HG03039 (cell line): ENCODE data around the gene ADGRL3.

Experiments
- ATAC-seq: cut with Tn5 transposase; IDR thresholded peaks from one replicate; pipeline ENCODE4 v1.9.1; 2021; ENCODE audit warnings: mild to moderate bottlenecking, moderate library complexity; ENCODE audit not compliant: unreplicated experiment

Gene ADGRL3

DNA sequence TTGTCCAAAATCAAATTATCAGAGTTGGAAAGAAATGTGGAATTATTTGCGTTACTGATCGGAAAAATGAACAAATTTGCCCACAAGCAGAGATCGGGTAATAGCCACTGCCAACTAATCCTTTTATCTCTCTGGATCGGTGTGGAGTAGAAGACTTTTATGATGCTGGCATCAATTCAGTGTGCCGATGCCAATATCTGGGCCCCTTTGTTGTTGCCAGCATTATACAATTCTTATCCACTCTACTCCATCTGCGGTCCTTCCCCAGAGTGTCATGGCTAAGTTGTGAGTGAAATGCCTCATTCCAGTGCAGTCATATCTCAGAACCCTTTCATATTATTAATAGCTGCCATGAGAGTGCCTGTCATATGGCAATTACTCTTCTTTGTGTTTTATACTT lies 660.2 kb downstream of the ADGRL3 start:
- ATAC-seq, result no peak

DNA sequence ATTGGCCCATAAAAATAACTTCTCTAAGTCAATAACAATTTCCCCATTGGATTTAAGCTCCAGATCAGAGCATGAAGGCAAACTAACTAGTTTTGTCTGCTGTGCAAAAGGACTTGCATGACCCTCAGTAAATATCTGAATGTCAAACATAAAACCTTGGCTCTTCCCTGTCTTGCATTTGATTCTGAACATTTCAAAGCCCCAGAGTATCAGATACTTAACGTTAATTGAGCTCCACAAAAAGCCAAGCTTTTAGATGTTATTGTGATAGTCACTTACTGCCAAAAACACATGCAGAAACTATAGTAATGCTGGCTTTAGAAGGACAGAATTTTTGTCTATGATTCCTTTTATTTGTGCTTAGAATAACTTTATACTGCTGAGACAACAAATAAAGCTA lies 664.2 kb downstream of the ADGRL3 start:
- no peak for ATAC-seq

DNA sequence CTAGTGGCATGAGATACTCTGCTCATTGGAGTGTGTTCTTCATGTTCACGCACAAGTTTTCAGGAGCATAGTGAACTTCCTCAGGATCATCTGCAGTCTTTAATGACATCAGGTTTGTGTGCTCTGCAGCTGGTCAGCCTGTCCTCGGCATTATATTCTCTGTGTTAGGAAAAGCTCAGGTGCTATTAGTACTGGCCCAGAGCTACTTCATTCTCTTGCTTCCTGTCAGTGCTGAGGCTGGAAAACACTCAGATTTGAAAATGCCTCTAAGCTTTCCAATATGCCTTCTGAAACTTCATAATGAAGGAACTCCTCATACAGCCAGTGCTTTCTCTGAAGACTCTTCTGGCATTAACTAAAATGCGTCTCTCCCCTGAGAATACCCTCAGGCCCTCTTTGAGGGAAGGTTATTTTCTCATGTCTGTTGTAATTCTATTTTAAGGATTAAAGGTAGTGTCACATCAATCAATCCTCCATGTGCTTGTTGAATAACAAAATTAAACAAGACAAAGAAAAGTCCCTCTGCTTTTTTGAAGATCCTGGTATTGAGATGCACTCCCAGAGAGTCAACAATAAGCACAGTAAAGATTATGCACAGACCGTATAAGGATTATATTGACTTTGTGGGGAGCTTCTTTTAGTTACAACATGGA lies 666.4 kb downstream of the ADGRL3 start:
- no peak for ATAC-seq

DNA sequence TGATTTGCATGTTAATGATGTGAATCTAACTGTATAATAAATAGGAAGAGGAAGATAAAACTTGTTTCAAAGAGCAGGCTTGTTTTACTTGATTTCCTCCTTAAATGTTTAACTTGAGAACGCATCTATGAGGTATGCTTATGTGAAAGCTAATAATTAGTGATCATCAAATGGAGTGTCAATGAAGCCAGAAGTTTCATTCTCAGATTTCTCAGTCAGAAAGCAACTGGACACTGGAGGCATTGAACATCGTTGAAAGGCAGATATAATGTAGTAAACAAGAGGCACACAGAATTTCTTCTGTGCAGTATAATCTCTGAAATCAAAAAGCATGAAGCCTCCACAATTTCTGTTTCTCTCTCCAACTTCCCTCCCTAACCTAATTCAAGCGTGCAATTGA lies 672.9 kb downstream of the ADGRL3 start:
- ATAC-seq, result no peak

DNA sequence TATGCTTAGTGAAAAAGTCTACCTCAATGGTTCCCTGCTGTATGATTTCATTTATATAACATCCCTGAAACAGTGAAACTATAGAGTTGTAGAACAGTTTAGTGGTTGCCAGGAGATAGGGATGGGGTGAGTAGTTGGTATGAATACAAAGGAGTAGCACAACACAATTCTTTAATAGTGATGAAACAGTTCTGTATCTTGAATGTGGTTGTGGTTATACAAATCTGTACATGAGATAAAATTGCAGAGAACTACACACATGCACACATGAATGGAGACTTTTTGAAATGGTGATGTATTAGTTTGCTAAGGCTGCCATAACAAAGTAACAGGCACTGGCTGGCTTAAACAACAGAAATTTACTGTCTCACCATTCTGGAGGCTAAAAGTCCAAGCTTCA lies 677.1 kb downstream of the ADGRL3 start:
- no peak for ATAC-seq

DNA sequence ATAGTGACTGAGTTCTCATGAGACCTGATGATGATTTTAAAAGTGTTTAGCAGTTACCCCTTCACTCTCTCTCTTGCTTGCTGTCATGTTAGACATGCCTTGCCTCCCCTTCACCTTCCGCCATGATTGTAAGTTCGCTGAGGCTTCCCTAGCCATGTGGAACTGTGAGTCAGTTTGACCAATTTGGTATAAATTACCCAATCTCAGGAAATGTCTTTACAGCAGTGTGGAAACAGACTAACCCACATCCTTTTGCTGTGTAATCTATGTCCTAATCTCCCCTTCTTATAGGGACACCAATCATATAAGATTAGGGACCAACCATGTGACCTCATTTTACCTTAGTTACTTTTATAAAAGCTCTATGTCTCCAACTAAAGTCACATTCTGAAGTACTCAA lies 677.8 kb downstream of the ADGRL3 start:
- no peak for ATAC-seq

DNA sequence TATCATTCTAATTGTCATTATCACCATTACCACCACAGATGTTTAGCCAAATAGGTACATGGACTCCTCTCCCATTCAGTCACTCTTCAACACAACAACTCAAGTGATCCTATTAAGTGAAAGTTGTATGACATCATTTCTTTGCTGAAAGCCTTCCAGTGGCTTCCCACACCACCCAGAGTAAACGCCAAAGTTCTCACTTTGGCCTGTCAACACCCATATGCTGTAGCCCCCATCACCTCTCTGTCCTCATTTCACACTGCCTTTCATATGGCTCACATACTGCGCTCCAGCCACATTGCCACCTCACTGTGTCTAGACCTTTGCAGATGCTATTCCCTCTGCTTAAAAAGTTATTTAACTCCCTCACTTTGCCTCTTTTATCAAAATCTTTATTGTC lies 682.3 kb downstream of the ADGRL3 start:
- ATAC-seq, result no peak

DNA sequence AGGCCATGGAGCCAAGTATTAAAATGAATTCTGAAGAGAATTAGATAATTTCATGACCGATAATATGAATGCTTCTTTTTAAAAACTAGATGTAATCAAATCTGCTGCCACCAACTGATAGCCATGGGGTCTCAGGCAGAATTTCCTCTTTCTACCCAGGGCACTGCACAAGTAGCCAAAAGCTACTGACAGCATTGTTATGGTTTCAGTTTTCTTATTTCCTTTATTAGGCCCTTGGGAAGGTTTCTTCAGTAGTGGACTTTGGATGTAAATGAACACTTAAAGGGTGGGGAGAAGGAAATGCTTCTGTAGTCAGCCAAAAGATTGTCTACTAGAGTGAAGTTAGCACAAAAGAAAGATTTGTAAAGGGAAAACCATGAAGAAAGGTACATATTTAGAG lies 686.0 kb downstream of the ADGRL3 start:
- ATAC-seq, result no peak

DNA sequence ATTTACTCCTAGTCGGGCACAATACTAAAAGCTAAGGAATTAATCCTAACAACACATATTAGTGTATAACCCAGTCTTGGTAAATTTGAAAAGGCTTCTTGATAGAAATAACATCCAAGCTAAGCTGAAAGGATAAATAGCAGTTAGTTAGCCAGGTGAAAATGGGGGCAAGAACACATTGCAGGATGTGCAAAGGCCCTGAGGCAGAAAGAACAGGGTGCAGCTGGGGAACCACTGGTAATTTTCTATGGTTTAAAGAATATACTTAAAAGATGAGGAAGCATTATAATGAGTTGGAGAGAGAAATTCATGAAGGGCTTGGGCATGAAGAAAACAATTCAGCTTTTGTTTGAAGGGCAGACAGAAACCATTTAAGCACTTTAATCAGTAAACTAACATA lies 689.0 kb downstream of the ADGRL3 start:
- ATAC-seq, result no peak

DNA sequence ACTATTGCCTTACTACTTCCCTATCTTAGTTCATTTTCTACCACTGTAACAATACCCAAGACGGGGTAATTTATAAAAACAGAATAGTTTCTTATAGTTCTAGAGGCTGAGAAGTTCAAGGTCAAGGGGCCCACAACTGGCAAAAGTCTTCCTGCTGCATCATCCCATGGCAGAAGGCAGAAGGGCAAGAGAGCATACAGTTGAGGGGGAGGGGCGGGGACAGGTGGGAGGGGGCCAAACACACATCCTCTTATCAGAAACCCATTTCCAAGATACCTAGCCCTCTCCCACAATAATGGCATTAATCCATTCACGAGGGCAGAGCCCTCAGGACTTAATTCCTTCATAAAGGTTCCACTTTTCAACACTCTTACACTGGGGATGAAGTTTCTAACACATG lies 690.2 kb downstream of the ADGRL3 start:
- ATAC-seq, result no peak

DNA sequence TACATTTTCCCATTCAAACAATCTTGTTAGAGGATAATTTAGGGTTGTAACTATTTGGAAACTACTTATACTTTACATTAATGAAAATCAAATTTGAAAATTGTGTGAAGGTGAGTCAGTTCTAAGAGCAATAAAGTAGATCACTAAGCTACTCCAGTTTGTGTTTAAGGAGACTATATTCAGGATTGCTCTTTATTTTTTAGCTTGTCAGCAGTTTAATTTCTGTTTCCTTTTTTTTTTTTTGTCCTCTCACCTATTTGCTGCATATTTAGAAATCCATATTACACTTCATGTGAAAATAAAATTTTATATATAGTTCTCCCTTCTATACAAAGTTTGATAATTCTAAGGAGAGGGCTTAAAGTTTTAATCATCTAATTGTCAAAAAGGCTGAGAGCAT lies 691.8 kb downstream of the ADGRL3 start:
- no peak for ATAC-seq

DNA sequence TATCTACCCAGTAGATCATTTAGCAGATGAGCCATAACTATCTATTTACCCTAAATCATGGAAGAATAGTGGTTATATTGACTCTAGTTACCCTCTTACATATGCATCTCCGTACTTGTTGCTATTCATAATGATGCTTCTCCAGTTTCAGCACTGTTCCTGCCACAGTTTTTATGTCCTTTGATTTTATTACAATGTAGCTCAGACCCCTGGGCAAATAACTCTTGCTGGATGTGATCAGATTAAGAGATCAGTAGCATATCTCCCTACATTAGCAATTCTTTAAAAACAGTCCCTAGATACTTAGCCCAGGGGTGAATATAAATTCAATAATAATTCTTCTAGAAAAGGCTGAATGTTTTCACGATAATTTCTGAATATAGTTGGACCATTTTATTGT lies 696.5 kb downstream of the ADGRL3 start:
- ATAC-seq, result no peak

DNA sequence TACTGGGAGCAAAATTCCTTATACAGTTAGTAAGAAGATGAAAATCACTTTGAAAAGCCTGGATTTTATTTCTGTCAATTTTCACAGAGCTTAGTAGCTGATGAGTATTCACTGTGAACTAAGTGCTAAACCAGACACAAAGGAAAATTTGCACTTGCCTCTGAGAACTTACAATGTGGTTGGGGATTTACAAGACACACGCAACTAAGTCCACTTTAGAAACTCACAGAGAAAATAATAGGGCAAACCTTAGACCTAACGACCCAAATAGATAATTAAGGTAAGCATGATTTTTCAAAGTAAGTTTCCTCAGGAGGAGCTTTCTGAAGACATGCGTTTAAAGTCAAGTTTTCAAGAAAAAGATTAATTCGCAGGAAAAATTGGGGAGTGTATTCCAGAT lies 708.9 kb downstream of the ADGRL3 start:
- ATAC-seq, result no peak

DNA sequence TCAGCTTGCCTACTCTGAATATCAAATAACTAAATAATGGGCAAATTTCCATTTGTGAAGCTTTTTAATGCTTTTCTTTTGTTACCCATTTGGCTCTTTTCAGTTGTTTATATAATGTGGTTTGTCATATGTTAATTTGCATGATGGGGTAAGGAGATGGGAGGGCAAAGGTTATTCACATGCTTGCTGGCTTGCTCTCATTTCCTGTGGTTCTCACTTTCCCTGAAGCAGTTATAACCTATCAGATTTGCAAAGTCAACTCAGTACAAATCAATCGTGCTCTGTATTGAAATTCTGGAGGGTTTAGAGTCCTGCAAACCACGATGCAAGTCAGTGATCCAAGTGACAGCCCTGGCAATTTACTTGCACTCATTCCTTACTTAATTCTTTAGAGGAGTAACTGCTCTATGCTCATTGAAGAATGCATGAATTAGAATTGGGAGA lies 711.2 kb downstream of the ADGRL3 start:
- ATAC-seq, result no peak

DNA sequence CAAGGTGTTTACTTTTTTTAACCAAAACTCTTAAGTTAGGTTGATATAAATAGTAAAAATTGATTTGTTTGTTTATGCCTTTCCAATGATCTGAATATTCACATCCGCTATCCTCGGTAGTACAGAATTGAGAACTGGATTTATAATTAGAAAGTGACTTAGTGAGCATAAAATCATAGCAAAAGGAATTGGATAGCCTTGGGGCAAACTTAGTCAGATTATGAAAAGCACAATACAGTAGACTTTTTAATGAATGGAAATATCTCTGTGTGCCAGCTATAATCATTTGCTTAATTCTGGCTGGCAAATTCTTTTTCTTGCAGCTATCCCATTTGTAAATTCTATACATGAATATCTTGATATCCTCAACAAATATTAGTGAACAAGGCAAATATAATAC lies 713.5 kb downstream of the ADGRL3 start:
- no peak for ATAC-seq

DNA sequence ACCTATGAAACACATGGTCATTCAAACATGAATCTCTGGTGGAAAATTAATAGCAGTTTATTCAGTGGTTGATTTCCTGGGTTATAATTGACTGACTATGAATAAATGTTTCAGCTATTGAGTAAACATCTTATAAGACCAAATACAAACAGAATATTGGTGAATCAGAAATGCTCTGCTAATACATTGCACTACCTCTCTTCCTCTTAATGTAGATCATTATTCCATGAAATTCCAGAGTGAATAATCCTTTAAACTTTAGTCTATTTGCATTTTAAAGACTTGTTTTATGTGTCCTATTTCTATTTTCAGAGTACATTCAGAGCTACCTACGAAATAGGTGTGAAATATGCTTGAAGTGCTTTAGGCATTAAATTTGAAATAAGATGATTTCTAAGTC lies 715.4 kb downstream of the ADGRL3 start:
- no peak for ATAC-seq

DNA sequence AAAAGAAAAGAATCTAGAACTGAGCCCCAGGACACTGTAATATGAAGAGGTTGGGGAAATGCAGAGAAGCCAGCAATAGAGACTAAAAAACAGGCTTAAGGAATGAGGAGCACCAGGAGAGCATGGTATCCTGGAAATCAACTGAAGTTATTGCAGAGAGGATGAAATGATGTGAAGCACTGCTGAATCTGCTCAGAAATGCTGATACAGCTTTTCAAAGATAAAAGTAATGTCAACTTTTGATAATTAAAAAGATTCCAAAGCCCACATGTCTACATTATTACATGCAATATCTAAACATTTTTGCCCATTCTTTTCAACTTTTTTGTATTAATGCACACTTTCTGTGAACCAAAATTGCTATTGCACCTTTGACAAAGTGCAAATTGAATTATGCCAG lies 718.4 kb downstream of the ADGRL3 start:
- no peak for ATAC-seq

DNA sequence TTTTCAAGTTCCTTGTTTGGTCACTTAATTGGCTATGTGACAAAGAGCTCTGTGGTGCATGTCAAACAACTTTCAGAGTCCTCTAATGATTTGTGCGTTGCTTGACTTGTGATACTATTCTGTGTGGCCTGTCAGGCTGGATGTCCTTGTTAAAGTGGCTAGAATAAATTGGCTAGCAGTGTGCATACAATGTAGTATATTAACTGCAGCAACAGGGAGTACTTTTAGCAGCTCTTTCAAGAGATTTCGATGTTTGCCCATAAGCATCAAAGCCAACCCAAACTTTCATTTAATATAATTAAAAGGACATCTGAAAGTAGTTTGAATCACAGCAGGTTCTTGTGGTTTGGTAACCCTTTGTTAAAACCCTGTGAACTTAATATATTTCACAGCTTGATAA lies 718.9 kb downstream of the ADGRL3 start:
- ATAC-seq, result no peak

DNA sequence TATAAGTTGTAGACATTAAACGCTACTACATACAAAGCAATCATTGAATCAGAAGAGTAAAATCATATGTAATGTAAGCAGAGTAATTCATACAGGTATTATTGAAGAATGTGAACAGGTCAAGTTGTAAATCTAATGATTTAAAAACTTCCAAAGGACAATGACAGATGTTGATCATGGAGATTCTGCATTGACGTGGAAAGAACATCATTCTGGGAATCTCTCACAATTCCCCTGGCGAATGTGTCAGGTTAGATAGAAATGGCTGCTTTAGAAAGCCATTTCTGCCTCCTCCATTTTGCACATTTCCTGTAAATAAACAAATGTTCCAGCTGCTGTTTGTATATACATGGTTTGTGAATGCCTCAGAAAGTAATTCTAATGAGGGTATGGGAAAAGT lies 719.4 kb downstream of the ADGRL3 start:
- ATAC-seq, result no peak

DNA sequence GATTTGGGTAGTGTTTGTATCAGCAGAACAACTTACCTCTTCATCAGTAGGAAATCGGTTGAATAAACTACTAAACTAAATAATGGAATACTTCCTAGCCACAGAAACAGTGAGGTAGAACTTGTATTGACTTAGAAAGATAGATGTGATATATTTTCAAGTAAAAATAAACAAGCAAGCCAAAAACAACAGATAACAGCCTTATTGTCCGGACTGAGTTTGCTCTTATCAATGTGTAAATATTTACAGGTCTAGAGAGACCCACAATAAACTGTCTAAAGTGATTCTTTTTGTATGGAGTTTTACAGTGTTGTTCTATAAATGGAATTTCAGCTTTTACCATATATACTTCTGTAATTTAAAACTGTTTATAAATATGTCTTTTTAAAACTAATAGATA lies 721.8 kb downstream of the ADGRL3 start:
- ATAC-seq, result no peak

DNA sequence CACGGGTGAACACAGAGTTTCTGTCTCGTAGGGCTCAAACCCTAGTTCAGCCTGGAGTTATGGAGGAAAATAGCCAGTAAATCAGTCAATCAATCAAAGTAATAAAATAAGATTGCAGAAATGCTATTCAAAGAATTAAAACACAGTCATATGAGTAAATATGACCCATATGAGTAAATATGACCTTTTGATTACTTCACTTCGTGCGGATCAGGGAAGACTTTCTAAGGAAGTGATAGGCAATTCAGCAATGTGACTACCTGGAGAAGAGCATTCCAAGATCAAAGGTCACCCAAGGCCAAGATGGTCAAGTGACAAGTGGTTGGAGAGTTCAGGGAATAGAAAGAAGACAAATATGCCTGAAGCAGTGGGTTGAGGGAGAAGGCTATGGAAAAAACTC lies 722.6 kb downstream of the ADGRL3 start:
- no peak for ATAC-seq

DNA sequence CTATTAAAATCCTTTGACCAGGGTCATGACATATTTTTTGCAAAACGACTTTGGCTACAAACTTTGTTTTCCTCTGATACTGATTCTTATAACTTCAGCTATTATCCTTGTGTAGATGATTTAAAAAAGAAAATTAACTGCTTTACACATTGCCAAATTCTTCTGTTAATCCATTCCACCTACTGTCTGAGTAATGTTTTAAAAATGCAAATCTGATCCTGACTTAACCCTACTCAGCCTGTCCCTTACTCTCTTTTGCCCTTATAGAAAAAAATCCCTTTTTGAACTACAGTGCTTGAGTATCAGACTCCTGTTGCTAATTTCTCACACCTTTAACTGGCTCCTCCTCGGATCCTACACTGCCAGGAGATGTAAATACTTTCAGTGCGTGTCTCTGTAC lies 723.1 kb downstream of the ADGRL3 start:
- no peak for ATAC-seq

DNA sequence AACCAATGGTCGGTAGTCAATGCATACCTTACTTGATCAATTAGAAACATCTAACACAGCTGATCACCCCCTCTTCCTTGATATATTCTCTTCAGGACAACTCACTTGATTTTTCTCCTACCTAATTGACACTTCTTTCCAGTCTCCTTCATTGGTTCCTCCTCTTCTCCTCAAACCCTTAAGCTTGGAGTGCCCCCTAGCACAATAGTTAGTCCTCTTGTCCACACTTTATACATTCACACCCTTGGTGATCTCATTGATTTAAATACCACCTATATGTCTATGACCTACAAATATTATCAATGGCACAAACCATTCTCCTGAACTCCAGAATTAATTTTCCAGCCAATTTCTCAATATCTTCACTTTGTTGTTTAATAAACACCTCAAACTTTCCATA lies 724.0 kb downstream of the ADGRL3 start:
- ATAC-seq, result no peak

DNA sequence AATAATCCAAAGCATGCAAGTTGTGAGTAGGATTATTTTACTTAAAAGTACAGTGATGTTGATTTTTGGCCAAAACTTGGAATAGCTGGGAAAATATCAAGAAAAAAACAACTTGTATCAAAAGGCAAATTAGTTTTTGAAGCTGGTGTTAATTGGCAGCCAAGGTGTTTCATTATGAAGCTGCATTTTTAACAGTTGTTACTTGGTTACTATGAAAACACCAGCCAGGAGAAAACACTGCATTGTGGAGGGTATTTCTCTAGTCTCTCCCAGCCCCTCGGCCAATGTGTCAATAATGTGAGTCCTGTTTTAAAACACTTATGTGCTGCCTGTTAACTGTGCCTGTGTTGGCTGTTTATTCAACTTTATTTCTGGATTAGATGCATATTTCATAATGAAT lies 733.4 kb downstream of the ADGRL3 start:
- no peak for ATAC-seq
